GM23338 (cell line): ENCODE data around the gene PARD3. TPM values are rescaled to one million over a fixed set of nuclear protein-coding genes. Genes with fewer than 3 reads are reported as not detected.

Experiments used
- ATAC-seq: fragments of 200-7000 bp; cut with Tn5 transposase; 3 replicates; pipeline ENCODE4 v1.9.1; 2020
- DNase-seq: peaks from one replicate; pipeline ENCODE4 v3.0.0-alpha.2; 2015; ENCODE audit warnings: low spot score
- H2AFZ ChIP-seq: fragments of 200-600 bp; sonication (generic); 2 replicates; pipeline ENCODE4 v1.8.0; 2016; ENCODE audit warnings: antibody characterized with exemption, mild to moderate bottlenecking, moderate library complexity
- H3F3A ChIP-seq: fragments of 200-600 bp; sonication (generic); replicated peaks from 2 replicates; pipeline ENCODE4 v1.8.0; 2017; ENCODE audit warnings: antibody characterized with exemption, mixed run types, low read depth
- H3K27ac ChIP-seq: fragments of 200-600 bp; sonication (generic); 2 replicates; pipeline ENCODE4 v1.6.1; 2016; ENCODE audit warnings: low read depth
- H3K27me3 ChIP-seq: fragments of 200-600 bp; sonication (generic); 2 replicates; pipeline ENCODE4 v1.8.0; 2016; ENCODE audit warnings: mild to moderate bottlenecking, mixed run types, moderate library complexity; ENCODE audit not compliant: insufficient read depth
- H3K36me3 ChIP-seq: fragments of 200-600 bp; sonication (generic); 2 replicates; pipeline ENCODE4 v1.8.0; 2016; ENCODE audit warnings: mild to moderate bottlenecking; ENCODE audit not compliant: insufficient read depth
- H3K4me1 ChIP-seq: fragments of 200-600 bp; sonication (generic); 2 replicates; pipeline ENCODE4 v1.8.0; 2016; ENCODE audit warnings: mild to moderate bottlenecking, moderate library complexity; ENCODE audit not compliant: insufficient read depth
- H3K4me2 ChIP-seq: fragments of 200-600 bp; sonication (generic); 2 replicates; pipeline ENCODE4 v1.7.1; 2017; ENCODE audit warnings: mixed run types
- H3K4me3 ChIP-seq: fragments of 200-600 bp; sonication (generic); 2 replicates; pipeline ENCODE4 v1.6.1; 2016; ENCODE audit warnings: mixed run types
- H3K79me2 ChIP-seq: fragments of 200-600 bp; sonication (generic); replicated peaks from 2 replicates; pipeline ENCODE4 v1.8.0; 2017; ENCODE audit warnings: mild to moderate bottlenecking; ENCODE audit not compliant: insufficient read depth
- H3K9me2 ChIP-seq: fragments of 200-600 bp; sonication (generic); 2 replicates; pipeline ENCODE4 v1.8.0; 2017; ENCODE audit not compliant: insufficient read depth
- H4K20me1 ChIP-seq: fragments of 200-600 bp; sonication (generic); replicated peaks from 2 replicates; pipeline ENCODE4 v1.8.0; 2017; ENCODE audit warnings: mild to moderate bottlenecking; ENCODE audit not compliant: insufficient read depth
- H3K27ac Mint-ChIP-seq: 2 replicates; pipeline ENCODE4 v1.8.0; 2020; ENCODE audit warnings: inconsistent platforms, mild to moderate bottlenecking, moderate library complexity, mixed read lengths
- H3K27me3 Mint-ChIP-seq: 3 replicates; pipeline ENCODE4 v1.8.0; 2022; ENCODE audit warnings: low read depth, mild to moderate bottlenecking, moderate library complexity, mixed read lengths, inconsistent platforms; ENCODE audit not compliant: insufficient read depth, poor library complexity
- H3K36me3 Mint-ChIP-seq: 3 replicates; pipeline ENCODE4 v1.8.0; 2021; ENCODE audit warnings: low read depth, mild to moderate bottlenecking, inconsistent platforms, moderate library complexity, mixed read lengths
- H3K4me1 Mint-ChIP-seq: 3 replicates; pipeline ENCODE4 v1.8.0; 2020; ENCODE audit warnings: mild to moderate bottlenecking, inconsistent platforms, mixed read lengths
- H3K4me3 Mint-ChIP-seq: 3 replicates; pipeline ENCODE4 v1.8.0; 2021; ENCODE audit warnings: moderate library complexity, mild to moderate bottlenecking, inconsistent platforms, mixed read lengths
- H3K9me3 Mint-ChIP-seq: 3 replicates; pipeline ENCODE4 v1.8.0; 2020; ENCODE audit warnings: moderate library complexity, mild to moderate bottlenecking, inconsistent platforms, mixed read lengths
- CREB1 ChIP-seq: fragments of 250-450 bp; sonication (Bioruptor Pico); IDR thresholded peaks from 2 replicates; pipeline ENCODE4 v1.5.0; 2020; ENCODE audit warnings: low read depth, mild to moderate bottlenecking, moderate library complexity
- EZH2 ChIP-seq: fragments of 200-600 bp; sonication (generic); IDR thresholded peaks from one replicate; pipeline ENCODE4 v1.8.0; 2017; ENCODE audit warnings: antibody characterized with exemption, mild to moderate bottlenecking, low read depth; ENCODE audit not compliant: unreplicated experiment
- EZH2phosphoT487 ChIP-seq: fragments of 200-600 bp; sonication (generic); IDR thresholded peaks from one replicate; pipeline ENCODE4 v1.8.1; 2018; ENCODE audit warnings: antibody characterized with exemption; ENCODE audit not compliant: unreplicated experiment
- JUNB ChIP-seq: IDR thresholded peaks from one replicate; pipeline ENCODE4 v1.6.1; 2016; ENCODE audit warnings: antibody characterized with exemption; ENCODE audit not compliant: unreplicated experiment
- NANOG ChIP-seq: IDR thresholded peaks from 2 replicates; pipeline ENCODE4 v1.6.1; 2016; ENCODE audit warnings: antibody characterized with exemption, borderline replicate concordance
- POLR2AphosphoS5 ChIP-seq: IDR thresholded peaks from 2 replicates; pipeline ENCODE4 v1.6.1; 2016; ENCODE audit warnings: antibody characterized with exemption, low read depth
- REST ChIP-seq: IDR thresholded peaks from one replicate; pipeline ENCODE4 v1.6.1; 2018; ENCODE audit warnings: antibody characterized with exemption; ENCODE audit not compliant: unreplicated experiment
- STAT1 ChIP-seq: IDR thresholded peaks from one replicate; pipeline ENCODE4 v1.6.1; 2016; ENCODE audit warnings: antibody characterized with exemption; ENCODE audit not compliant: unreplicated experiment
- ZNF114 ChIP-seq: fragments of 250-450 bp; sonication (Bioruptor Pico); IDR thresholded peaks from 2 replicates; pipeline ENCODE4 v1.5.0; 2020; ENCODE audit warnings: mild to moderate bottlenecking, moderate library complexity
- ZNF331 ChIP-seq: fragments of 250-450 bp; sonication (Bioruptor Pico); IDR thresholded peaks from 2 replicates; pipeline ENCODE4 v1.5.0; 2020; ENCODE audit warnings: low read depth, mild to moderate bottlenecking, moderate library complexity
- polyA plus RNA-seq: library from polyadenylated mRNA; unstranded; fragments of >200 nt; fragmentation: Nextera tagmentation; extraction: Ambion mirVana; gene quantifications from 2 replicates; pipeline ENCODE4 v1.2.1, GENCODE V29; 2016
- total RNA-seq: library from RNA; depleted of rRNA; stranded (reverse); fragments of >200 nt; shearing (Covaris generic); gene quantifications from 2 replicates; pipeline ENCODE4 v1.2.3, GENCODE V29; 2014
- TF ChIP-seq, protein P1 (sequence below): IDR thresholded peaks from 2 replicates; pipeline ENCODE4 v1.6.1; 2016; ENCODE audit warnings: antibody characterized with exemption
- TF ChIP-seq, protein P2 (sequence below): fragments of 250-450 bp; sonication (Bioruptor Pico); IDR thresholded peaks from 2 replicates; pipeline ENCODE4 v1.5.0; 2020; ENCODE audit warnings: mild to moderate bottlenecking, moderate library complexity
- TF ChIP-seq, protein P3 (sequence below), 2 experiments: fragments of 200-600 bp in 1 of 2; sonication (generic) in 1 of 2; conservative IDR thresholded peaks; 2 replicates each; pipeline versions ENCODE4 v1.5.1 to v1.6.1; 2016 to 2017; ENCODE audit warnings: antibody characterized with exemption in 2 of 2, low read depth in 2 of 2, mild to moderate bottlenecking in 2 of 2, moderate library complexity in 1 of 2

The PARD3 gene
- total and polyA plus RNA-seq, 2 experiments from 2014 or later = 30.2 to 51.4 TPM

DNA sequence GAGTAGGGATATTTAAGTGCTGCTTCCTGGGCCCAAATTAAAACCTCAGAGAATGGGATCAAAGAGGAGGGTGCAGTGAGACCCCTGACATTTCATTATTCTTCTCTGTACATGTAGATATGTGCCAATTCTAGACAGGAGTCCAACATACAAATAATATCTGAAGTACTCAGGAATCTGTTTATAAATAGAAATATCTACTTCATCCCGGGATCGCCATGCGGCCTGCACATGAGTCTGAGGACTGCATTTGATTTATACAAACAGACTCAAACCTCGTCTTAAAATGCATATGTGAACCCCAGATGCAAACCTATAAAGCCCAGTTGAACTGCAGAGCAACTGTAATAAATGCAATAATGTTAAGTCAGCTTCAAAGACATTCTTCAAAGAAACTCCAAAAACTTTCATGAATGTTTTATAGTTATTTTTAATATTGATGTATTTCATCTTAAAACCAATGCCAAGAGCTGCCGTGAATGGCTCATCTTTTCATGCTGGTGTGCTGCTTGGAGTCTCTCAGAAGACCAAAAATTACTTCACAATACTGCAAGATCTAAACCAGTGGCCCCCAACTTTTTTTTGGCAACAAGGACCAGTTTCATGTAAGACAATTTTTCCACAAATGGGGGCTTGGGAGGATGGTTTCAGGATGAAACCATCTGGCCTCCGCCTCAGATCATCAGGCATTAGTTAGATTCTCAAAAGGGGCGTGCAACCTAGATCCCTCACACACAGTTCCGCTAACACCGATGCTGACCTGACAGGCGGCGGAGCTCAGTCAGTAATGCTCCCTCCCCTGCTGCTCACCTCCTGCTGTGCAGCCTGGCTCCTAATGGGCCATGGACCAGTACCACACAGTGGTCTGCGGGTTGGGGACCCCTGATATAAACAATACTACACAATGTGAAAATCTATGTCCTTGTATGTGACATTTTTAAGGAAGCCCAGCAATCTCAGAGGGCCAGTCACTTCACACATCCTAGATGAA lies 166.9 kb downstream of the PARD3 start:
- ATAC-seq = no peak; the same call in 2 of the 3 replicates
- H3K27ac ChIP-seq = no peak overlapping the region
- TF ChIP-seq JUNB = no peak
- TF ChIP-seq EZH2phosphoT487 = no peak
- TF ChIP-seq, protein P1, sequence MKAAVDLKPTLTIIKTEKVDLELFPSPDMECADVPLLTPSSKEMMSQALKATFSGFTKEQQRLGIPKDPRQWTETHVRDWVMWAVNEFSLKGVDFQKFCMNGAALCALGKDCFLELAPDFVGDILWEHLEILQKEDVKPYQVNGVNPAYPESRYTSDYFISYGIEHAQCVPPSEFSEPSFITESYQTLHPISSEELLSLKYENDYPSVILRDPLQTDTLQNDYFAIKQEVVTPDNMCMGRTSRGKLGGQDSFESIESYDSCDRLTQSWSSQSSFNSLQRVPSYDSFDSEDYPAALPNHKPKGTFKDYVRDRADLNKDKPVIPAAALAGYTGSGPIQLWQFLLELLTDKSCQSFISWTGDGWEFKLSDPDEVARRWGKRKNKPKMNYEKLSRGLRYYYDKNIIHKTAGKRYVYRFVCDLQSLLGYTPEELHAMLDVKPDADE = no peak
- TF ChIP-seq, protein P2, sequence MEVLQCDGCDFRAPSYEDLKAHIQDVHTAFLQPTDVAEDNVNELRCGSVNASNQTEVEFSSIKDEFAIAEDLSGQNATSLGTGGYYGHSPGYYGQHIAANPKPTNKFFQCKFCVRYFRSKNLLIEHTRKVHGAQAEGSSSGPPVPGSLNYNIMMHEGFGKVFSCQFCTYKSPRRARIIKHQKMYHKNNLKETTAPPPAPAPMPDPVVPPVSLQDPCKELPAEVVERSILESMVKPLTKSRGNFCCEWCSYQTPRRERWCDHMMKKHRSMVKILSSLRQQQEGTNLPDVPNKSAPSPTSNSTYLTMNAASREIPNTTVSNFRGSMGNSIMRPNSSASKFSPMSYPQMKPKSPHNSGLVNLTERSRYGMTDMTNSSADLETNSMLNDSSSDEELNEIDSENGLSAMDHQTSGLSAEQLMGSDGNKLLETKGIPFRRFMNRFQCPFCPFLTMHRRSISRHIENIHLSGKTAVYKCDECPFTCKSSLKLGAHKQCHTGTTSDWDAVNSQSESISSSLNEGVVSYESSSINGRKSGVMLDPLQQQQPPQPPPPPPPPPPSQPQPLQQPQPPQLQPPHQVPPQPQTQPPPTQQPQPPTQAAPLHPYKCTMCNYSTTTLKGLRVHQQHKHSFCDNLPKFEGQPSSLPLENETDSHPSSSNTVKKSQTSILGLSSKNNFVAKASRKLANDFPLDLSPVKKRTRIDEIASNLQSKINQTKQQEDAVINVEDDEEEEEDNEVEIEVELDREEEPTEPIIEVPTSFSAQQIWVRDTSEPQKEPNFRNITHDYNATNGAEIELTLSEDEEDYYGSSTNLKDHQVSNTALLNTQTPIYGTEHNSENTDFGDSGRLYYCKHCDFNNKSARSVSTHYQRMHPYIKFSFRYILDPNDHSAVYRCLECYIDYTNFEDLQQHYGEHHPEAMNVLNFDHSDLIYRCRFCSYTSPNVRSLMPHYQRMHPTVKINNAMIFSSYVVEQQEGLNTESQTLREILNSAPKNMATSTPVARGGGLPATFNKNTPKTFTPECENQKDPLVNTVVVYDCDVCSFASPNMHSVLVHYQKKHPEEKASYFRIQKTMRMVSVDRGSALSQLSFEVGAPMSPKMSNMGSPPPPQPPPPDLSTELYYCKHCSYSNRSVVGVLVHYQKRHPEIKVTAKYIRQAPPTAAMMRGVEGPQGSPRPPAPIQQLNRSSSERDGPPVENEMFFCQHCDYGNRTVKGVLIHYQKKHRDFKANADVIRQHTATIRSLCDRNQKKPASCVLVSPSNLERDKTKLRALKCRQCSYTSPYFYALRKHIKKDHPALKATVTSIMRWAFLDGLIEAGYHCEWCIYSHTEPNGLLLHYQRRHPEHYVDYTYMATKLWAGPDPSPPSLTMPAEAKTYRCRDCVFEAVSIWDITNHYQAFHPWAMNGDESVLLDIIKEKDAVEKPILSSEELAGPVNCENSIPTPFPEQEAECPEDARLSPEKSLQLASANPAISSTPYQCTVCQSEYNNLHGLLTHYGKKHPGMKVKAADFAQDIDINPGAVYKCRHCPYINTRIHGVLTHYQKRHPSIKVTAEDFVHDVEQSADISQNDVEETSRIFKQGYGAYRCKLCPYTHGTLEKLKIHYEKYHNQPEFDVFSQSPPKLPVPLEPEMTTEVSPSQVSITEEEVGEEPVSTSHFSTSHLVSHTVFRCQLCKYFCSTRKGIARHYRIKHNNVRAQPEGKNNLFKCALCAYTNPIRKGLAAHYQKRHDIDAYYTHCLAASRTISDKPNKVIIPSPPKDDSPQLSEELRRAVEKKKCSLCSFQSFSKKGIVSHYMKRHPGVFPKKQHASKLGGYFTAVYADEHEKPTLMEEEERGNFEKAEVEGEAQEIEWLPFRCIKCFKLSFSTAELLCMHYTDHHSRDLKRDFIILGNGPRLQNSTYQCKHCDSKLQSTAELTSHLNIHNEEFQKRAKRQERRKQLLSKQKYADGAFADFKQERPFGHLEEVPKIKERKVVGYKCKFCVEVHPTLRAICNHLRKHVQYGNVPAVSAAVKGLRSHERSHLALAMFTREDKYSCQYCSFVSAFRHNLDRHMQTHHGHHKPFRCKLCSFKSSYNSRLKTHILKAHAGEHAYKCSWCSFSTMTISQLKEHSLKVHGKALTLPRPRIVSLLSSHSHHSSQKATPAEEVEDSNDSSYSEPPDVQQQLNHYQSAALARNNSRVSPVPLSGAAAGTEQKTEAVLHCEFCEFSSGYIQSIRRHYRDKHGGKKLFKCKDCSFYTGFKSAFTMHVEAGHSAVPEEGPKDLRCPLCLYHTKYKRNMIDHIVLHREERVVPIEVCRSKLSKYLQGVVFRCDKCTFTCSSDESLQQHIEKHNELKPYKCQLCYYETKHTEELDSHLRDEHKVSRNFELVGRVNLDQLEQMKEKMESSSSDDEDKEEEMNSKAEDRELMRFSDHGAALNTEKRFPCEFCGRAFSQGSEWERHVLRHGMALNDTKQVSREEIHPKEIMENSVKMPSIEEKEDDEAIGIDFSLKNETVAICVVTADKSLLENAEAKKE (CRISPR knock-in tag) = no peak
- no peak for TF ChIP-seq CREB1 (CRISPR knock-in tag)
- TF ChIP-seq ZNF114 (CRISPR knock-in tag) = no peak
- TF ChIP-seq, protein P3, sequence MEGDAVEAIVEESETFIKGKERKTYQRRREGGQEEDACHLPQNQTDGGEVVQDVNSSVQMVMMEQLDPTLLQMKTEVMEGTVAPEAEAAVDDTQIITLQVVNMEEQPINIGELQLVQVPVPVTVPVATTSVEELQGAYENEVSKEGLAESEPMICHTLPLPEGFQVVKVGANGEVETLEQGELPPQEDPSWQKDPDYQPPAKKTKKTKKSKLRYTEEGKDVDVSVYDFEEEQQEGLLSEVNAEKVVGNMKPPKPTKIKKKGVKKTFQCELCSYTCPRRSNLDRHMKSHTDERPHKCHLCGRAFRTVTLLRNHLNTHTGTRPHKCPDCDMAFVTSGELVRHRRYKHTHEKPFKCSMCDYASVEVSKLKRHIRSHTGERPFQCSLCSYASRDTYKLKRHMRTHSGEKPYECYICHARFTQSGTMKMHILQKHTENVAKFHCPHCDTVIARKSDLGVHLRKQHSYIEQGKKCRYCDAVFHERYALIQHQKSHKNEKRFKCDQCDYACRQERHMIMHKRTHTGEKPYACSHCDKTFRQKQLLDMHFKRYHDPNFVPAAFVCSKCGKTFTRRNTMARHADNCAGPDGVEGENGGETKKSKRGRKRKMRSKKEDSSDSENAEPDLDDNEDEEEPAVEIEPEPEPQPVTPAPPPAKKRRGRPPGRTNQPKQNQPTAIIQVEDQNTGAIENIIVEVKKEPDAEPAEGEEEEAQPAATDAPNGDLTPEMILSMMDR (conservative IDR thresholded peaks at IDR 0.05; ENCODE audit: low read depth in 2 of 2) = no peak
- no peak for TF ChIP-seq REST
- TF ChIP-seq POLR2AphosphoS5 = no peak
- no peak for TF ChIP-seq ZNF331 (CRISPR knock-in tag)
- no peak for TF ChIP-seq NANOG
- no peak for TF ChIP-seq STAT1
- no peak for TF ChIP-seq EZH2
- no peaks in the 10 kb centered on the region for H3K36me3 Mint-ChIP-seq
- peaks cover 30% of the 10 kb centered on the region for H3K4me1 ChIP-seq
- no peaks in the 10 kb centered on the region for H4K20me1 ChIP-seq
- H3K9me3 Mint-ChIP-seq = no peaks in the 10 kb centered on the region
- H3K9me2 ChIP-seq = no peaks in the 10 kb centered on the region
- H3K4me3 ChIP-seq = no peak overlapping the region
- H3F3A ChIP-seq = no peaks in the 10 kb centered on the region
- no peaks in the 10 kb centered on the region for H3K36me3 ChIP-seq
- H3K4me2 ChIP-seq = no peak overlapping the region
- H2AFZ ChIP-seq = no peak overlapping the region
- H3K4me3 Mint-ChIP-seq = no peak overlapping the region
- H3K27me3 Mint-ChIP-seq = peaks cover 3% of the 10 kb centered on the region
- H3K27ac Mint-ChIP-seq = no peak overlapping the region
- H3K27me3 ChIP-seq = no peaks in the 10 kb centered on the region
- DNase-seq = no peak
- peaks cover 46% of the 10 kb centered on the region for H3K4me1 Mint-ChIP-seq
- H3K79me2 ChIP-seq = peaks cover 70% of the 10 kb centered on the region
